Uterus (tissue), 2 donors: ENCODE data around the gene EHMT1.

Source experiments
- CTCF ChIP-seq, 4 experiments: fragments of 200-600 bp in 2 of 4; fragments of 450-650 bp in 2 of 4; sonication (generic) in 2 of 4; IDR thresholded peaks; one replicate each; pipeline ENCODE4 v1.5.1; 2016 to 2019; ENCODE audit warnings: antibody characterized with exemption in 4 of 4, mild to moderate bottlenecking in 2 of 4, moderate library complexity in 1 of 4
- POLR2A ChIP-seq, 2 donors: fragments of 450-650 bp; IDR thresholded peaks; one replicate each; pipeline ENCODE4 v1.6.1; 2016; ENCODE audit warnings: antibody characterized with exemption in 2 of 2, mild to moderate bottlenecking in 1 of 2, moderate library complexity in 1 of 2

- TF ChIP-seq CTCF (IDR thresholded peaks at IDR 0.05) (no peak), POLR2A (IDR thresholded peaks at IDR 0.05) (no peak)
These were observed 182.2 kb downstream of the EHMT1 start for GRCh38 chr9:137801023-137801319.
